ENCODE measurements around the gene CNTNAP5.

CNTNAP5 gene

GRCh38 chr2:124081154-124081716 lies 56.1 kb downstream of the CNTNAP5 start:
- H3K79me2 ChIP-seq, result no peaks in the 10 kb centered on the region
- no peaks in the 10 kb centered on the region for H3K9me3 ChIP-seq (ENCODE audit: control insufficient read depth, low read length)
- no peak overlapping the region for H3K27ac ChIP-seq
- H3K4me3 ChIP-seq (ENCODE audit: low read depth, low read length), result no peak overlapping the region
- H3K4me1 ChIP-seq, result no peaks in the 10 kb centered on the region
- no peaks in the 10 kb centered on the region for H3K27me3 ChIP-seq (ENCODE audit: control insufficient read depth, insufficient read depth, low read length)
- H3K4me2 ChIP-seq (ENCODE audit: low read length), result no peak overlapping the region
- no peak overlapping the region for H2AFZ ChIP-seq
- H3K36me3 ChIP-seq (ENCODE audit: control insufficient read depth, insufficient read depth, low read length), result no peaks in the 10 kb centered on the region
- H3K9ac ChIP-seq, result no peak overlapping the region
- no peak for TF ChIP-seq CTCF (IDR thresholded peaks at IDR 0.05)

GRCh38 chr2:124088616-124089015 lies 63.5 kb downstream of the CNTNAP5 start:
- no peak overlapping the region for H2AFZ ChIP-seq
- no peak overlapping the region for H3K4me2 ChIP-seq (ENCODE audit: low read length)
- H3K9me3 ChIP-seq (ENCODE audit: control insufficient read depth, low read length), result no peaks in the 10 kb centered on the region
- no peaks in the 10 kb centered on the region for H3K79me2 ChIP-seq
- no peak overlapping the region for H3K9ac ChIP-seq
- no peak overlapping the region for H3K4me3 ChIP-seq (ENCODE audit: low read depth, low read length)
- H3K27me3 ChIP-seq (ENCODE audit: control insufficient read depth, insufficient read depth, low read length), result no peaks in the 10 kb centered on the region
- H3K27ac ChIP-seq, result no peak overlapping the region
- TF ChIP-seq CTCF (IDR thresholded peaks at IDR 0.05), result no peak
- no peaks in the 10 kb centered on the region for H3K4me1 ChIP-seq
- no peaks in the 10 kb centered on the region for H3K36me3 ChIP-seq (ENCODE audit: control insufficient read depth, insufficient read depth, low read length)

- Histone ChIP-seq H3K27me3 (ENCODE audit: control insufficient read depth, insufficient read depth, low read length) (no peaks in the 10 kb centered on the region), H2AFZ (no peak overlapping the region), H3K4me3 (ENCODE audit: low read depth, low read length) (no peak overlapping the region), H3K79me2 (no peaks in the 10 kb centered on the region), H3K9me3 (ENCODE audit: control insufficient read depth, low read length) (no peaks in the 10 kb centered on the region), H3K4me1 (no peaks in the 10 kb centered on the region), H3K9ac (no peak overlapping the region), H3K36me3 (ENCODE audit: control insufficient read depth, insufficient read depth, low read length) (no peaks in the 10 kb centered on the region), H3K27ac (no peak overlapping the region), H3K4me2 (ENCODE audit: low read length) (no peak overlapping the region)
- no peak for TF ChIP-seq CTCF (IDR thresholded peaks at IDR 0.05)
These were observed 66.6 kb downstream of the CNTNAP5 start for GRCh38 chr2:124091721-124092120.

GRCh38 chr2:124092651-124093050 lies 67.6 kb downstream of the CNTNAP5 start:
- TF ChIP-seq CTCF (IDR thresholded peaks at IDR 0.05), result no peak
- Histone ChIP-seq H3K27me3 (ENCODE audit: control insufficient read depth, insufficient read depth, low read length) (no peaks in the 10 kb centered on the region), H3K79me2 (no peaks in the 10 kb centered on the region), H3K4me1 (no peaks in the 10 kb centered on the region), H3K36me3 (ENCODE audit: control insufficient read depth, insufficient read depth, low read length) (no peaks in the 10 kb centered on the region), H2AFZ (no peak overlapping the region), H3K9ac (no peak overlapping the region), H3K27ac (no peak overlapping the region), H3K4me2 (ENCODE audit: low read length) (no peak overlapping the region), H3K4me3 (ENCODE audit: low read depth, low read length) (no peak overlapping the region), H3K9me3 (ENCODE audit: control insufficient read depth, low read length) (no peaks in the 10 kb centered on the region)

DNA sequence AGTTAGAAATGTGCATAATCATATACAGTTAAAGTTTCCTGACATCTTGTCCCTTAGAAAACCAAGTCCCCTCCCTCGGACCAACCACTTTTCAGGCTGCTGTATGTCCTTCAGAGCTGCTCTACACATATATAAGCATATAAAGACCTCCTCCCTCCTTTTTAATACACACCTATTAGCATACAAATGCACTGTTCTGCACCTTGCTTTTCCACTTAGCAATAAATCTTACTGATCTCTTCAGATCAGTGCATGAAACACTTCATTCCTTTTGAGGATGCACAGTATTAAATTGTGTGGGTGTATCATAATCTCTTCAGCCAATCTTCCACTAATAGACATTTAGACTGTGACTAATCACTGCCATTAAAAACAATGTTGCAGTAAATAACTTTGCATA lies 79.8 kb downstream of the CNTNAP5 start:
- Histone ChIP-seq H3K27me3 (ENCODE audit: control insufficient read depth, insufficient read depth, low read length) (no peaks in the 10 kb centered on the region), H3K4me3 (ENCODE audit: low read depth, low read length) (no peak overlapping the region), H3K9ac (no peak overlapping the region), H2AFZ (no peak overlapping the region), H3K27ac (no peak overlapping the region), H3K4me2 (ENCODE audit: low read length) (no peak overlapping the region), H3K4me1 (no peaks in the 10 kb centered on the region), H3K79me2 (no peaks in the 10 kb centered on the region), H3K9me3 (ENCODE audit: control insufficient read depth, low read length) (no peaks in the 10 kb centered on the region), H3K36me3 (ENCODE audit: control insufficient read depth, insufficient read depth, low read length) (no peaks in the 10 kb centered on the region)
- TF ChIP-seq CTCF (IDR thresholded peaks at IDR 0.05), result no peak
